Inferior parietal cortex (tissue), 1 donor: Measurements from ENCODE around the gene RSRC2.
"Not testable (repeated sequence)": the region's sequence is repeated elsewhere in the genome, so short reads cannot be mapped to it uniquely, and the experiment has no call there.

Experiments
- DNase-seq: peaks from one replicate; pipeline ENCODE4 v3.0.0-alpha.2; 2016; ENCODE audit errors: extremely low spot score

Gene RSRC2, protein sequence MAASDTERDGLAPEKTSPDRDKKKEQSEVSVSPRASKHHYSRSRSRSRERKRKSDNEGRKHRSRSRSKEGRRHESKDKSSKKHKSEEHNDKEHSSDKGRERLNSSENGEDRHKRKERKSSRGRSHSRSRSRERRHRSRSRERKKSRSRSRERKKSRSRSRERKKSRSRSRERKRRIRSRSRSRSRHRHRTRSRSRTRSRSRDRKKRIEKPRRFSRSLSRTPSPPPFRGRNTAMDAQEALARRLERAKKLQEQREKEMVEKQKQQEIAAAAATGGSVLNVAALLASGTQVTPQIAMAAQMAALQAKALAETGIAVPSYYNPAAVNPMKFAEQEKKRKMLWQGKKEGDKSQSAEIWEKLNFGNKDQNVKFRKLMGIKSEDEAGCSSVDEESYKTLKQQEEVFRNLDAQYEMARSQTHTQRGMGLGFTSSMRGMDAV

DNA sequence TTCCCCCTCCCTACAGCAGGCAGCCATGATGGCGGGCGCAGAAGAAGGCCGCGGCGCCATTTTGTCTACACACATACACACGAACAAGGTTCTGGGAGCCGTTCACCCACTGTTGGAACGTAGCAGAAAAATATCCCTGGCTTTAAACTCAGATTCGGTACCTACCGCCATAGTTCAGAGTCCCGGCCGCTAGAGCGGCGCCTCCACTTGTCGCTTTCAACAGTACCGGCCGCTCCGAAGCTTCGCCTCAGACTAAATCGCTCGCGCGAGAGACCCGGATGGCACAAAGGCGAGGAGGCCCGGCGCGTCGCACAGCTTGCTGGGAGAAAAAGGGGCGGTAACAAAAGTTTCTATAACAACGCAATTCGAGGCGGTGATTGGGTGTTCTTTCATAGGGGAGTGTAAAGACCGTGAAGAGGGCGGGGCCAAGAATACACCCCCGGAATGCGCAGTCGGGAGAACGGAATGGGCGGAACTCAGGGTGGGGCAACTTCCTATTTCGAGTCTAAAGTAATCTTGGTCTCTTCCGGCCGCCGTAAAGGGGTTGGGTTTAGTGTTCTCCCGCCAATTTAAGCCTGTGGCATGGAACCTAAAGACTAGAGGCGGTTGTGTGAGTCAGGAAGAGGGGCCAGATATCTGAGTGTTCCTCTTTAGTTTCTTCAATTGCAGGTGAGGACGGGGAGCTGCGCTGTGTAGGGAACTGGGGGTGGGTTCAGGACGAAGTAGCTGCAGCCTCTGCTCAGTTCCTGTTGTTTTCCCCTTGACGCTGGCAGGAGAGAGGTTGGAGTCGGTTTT lies at the start of gene RSRC2, which contains the start of gene KNTC1:
RSRC2 (minus strand) TSS at position 254 of the 795 bp plus-strand sequence; CDS start at position 171, 83 bp downstream.
KNTC1 (plus strand) TSS at position 567 of the 795 bp plus-strand sequence. CDS start 2,815 bp downstream, outside the sequence.
- DNase-seq = peak; percentile 100

DNA sequence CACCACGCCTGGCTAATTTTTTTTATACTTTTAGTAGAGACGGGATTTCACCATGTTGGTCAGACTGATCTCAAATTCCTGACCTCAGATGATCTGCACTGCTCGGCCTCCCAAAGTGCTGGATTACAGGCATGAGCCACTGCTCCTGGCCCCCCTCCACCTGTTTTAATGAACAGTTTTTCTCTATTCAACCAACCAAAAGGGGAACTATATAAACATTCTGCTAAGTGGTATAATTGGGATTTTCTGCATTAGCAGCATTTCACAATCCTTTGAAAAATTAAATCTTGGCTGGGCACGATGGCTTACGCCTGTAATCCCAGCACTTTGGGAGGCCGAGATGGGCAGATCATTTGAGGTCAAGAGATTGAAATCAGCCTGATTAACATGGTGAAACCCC lies 45.1 kb upstream of the RSRC2 start:
- DNase-seq = no peak

DNA sequence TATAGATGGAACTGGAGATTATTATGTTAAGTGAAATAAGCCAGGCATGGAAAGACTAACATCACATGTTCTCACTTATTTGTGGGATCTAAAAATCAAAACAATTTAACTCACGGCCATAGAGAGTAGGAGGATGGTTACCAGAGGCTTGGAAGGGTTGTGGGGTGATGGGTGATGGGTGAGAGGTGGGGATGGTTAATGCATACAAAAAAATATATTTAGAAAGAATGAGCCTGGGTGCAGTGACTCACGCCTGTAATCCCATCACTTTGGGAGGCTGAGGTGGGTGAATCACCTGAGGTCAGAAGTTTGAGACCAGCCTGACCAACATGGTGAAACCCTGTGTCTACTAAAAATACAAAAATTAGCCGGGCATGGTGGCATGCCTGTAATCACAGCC lies 43.3 kb upstream of the RSRC2 start:
- not testable (repeated sequence) for DNase-seq

DNA sequence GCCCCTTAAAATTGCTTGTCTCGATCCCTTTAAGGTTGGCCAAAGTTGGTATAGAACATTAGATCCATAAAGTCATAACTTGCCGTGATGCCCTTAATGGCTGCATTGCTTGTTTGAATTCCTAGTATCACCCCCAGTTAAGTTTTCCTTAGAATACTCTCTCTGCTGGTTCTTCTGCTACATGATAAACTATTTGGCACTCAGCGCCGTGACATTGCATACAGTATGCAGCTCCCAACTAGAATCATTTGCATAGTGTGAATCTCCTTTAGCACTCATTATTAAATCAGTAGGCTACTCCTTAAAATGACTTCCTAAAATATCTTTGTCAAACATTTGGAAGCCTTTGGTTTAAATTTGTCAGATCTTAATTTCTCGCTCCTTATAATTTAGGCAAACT lies 42.6 kb upstream of the RSRC2 start:
- DNase-seq = no peak

DNA sequence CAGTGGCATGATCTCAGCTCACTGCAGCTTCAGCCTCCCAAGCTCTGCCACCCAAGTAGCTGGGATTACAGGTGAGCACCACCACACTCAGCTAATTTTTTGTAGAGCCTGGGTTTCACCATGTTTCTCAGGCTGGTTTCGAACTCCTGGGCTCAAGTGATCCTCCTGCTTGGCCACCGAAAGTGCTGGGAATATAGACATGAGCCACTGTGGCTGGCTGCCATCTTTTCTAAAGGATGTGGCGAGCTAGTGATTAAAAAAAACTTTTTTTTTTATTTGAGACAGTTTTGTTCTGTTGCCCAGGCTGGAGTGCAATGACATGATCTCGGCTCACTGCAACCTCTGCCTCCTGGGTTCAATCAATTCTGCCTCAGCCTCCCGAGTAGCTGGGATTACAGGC lies 40.1 kb upstream of the RSRC2 start:
- not testable (repeated sequence) for DNase-seq

DNA sequence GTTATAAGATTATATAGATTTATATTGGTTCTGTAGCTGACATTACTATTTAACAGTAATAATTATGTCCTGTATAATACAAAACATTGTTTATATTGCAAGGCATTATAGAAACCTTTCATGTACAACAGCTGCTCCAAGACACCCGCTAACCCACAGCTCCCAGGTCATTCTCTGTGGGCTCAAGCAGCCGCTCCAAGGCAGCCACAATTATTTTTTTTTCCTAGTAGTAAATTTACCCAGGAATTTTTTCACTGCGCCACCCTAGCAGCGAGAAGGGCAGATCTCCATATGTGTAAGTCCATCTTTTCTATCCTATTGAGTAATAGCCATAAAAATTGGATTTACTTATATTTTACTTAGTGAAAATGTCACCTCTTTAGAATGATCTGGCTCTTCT lies 36.6 kb upstream of the RSRC2 start:
- DNase-seq = no peak

DNA sequence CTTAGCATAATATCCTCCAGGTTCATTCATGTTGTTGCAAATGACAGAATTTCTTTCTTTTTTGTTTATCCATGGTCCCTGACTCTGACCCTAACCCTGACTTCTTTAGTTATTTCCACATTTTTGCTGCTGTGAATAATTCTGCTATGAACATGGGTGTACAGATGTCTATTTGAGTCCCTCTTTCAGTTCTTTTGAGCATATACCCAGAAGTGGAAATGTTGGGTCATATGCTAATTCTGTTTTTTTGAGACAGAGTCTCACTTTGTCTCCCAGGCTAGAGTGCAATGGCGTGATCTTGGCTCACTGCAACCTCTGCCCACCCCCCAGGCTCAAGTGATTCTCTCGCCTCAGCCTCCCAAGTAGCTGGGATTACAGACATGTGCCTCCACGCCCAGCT lies 33.4 kb upstream of the RSRC2 start:
- DNase-seq = no peak

DNA sequence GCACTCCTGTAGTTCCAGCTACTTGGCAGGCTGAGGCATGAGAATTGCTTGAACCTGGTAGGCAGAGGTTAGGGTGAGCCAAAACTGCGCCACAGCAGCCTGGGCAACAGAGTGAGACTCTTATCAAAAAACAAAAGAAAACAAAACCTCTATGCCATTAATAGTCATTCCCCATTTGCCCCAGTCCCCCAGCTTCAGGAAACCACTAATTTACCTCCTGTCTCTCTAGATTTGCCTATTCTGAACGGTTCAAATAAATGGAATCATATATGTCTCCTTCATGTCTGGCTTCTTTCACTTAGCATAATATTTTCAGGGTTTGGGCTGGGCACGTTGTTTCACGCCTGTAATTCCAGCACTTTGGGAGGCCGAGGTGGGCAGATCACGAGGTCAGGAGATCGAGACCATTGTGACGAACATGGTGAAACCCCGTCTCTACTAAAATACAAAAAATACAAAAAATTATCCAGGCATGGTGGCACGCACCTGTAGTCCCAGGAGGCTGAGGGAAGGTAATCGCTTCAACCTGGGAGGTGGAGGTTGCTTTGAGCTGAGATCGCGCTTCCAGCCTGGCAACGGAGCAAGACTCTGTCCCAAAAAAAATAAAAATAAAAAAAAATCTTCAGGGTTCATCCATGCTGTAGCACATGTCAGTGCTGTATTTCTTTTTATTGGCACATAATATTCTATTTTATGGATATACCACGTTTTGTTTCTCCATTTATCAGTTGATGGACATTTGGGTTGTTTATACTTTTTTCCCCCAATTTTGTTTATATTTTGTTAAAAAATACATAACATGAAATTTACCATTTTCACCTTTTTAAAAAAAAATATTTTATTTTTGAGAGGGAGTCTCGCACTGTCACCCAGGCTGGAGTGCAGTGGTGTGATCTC lies 32.3 kb upstream of the RSRC2 start:
- DNase-seq = no peak

DNA sequence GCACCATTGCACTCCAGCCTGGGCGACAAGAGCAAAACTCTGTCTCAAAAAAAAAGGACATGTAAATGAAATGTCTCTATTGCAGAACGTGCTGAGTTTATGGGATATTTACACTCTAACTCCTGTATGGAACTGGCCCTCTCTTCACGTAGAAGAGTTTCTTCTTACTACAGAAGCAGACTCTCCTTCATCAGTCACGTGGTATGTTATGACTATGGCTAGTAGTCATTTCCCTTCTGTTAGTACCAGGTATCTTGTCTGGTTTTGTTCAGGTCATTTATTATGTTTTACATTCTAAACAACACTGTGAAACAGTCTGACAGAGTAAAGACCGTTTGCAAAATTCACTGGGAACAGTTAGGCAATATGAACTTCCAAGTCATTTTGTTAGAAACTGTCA lies 20.6 kb upstream of the RSRC2 start:
- no peak for DNase-seq

DNA sequence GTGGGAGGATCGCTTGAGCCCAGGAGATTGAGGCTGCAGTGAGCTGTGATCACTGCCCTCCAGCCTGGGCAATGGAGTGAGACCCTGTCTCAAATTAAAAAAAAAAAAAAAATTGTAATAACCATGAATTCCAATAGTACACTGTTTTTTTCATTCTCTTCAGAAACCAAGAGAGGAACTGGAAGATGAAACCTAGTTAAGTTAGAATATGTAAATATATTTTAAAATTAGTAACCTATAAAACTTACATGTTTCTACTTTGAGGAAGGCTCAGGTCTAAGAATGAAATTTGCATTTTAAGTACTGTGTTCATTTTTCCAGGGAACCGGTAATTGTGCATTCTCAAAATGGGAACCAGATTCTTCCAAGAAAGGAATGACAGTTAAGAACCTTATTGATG lies 19.1 kb upstream of the RSRC2 start:
- DNase-seq = no peak

DNA sequence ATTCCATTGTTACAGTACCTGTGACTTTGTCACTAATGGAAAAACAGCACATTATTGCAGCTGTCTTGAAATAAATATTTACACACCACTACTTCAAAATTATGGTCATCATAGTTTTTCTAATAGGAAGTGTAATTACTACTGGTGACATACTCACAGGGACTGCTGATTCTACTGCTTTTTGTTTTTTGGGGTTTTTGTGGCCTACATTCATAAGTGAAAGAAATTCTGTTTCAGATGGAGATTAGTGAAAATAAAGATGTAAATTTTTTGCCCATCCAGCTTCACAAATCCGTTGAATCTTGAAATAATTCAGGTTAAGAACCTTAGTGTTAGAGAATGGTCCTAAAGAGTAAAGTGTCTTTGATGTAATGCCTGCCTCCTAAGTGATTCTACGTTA lies 17.8 kb upstream of the RSRC2 start:
- DNase-seq = no peak

DNA sequence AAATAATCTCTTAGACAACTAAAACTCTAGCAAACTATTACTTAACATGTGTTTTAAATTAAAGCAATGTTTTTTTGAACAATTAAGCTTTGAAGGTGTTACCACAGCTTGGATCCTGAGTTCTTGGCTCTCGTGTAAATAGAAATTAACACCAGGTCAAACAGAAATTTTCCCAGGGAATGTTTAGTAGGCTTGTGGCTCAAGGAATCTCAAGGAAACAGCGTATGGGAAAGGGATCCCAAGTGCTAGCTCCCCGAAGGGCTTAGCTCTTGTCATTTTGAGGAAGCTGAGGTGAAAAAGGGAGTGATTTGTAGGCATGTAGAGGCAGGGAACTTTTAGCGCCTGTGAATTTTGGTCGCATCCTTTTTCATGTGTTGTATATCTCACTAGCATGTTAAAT lies 11.8 kb upstream of the RSRC2 start:
- no peak for DNase-seq

DNA sequence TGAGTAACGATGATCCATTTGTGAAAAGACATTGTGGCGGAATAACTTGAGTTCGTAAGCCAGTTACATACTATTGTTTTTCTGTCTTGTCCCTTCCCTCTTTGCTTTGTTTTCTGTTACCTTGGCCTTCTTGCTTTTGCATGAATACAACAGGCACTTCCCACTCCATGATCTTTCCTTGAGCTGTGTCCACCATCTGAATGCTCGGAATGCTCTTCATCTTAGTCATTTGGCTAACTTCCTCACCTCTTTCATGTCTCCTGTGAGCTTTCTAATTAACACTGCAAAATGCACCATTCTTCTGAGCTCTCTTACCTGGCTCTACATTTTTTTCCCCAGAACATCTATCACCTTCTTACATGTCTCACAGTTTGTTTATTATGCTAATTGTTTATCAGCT lies 10.3 kb upstream of the RSRC2 start:
- no peak for DNase-seq

DNA sequence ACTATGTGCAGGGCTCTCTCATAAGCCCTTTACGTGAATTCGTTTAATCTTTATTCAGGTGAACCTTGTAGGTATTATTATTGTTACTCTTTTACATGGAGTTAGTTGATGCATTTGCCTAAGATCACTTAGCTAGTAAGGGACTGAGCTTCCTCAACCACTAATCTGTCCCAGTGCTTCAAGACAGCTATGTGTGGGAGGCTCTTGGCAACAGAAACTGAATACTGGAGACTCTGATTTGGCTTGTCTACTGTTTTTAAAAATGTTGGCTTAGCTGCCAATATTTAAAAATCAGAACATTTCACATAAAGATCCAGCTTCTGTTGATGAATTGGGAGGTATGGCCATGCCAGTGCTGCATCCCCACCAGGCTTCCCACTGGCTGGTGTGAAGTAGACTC lies 7.1 kb upstream of the RSRC2 start:
- DNase-seq = peak; percentile 28

DNA sequence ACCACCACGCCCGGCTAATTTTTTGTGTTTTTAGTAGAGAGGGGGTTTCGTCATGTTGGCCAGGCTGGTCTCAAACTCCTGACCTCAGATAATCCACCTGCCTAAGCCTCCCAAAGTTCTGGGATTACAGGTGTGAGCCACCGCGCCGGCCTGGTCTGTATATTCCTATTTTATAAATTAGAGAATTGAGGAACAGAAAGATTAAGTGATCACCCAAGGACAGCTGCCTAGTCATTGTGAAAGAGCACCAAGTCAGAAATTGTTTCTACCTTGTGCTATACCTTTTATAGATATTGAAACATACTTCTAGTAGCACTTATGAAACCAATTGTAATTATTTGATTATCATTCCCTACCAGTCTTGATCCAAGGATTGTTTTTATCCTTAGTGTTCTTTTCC lies 2.3 kb upstream of the RSRC2 start:
- DNase-seq = no peak

DNA sequence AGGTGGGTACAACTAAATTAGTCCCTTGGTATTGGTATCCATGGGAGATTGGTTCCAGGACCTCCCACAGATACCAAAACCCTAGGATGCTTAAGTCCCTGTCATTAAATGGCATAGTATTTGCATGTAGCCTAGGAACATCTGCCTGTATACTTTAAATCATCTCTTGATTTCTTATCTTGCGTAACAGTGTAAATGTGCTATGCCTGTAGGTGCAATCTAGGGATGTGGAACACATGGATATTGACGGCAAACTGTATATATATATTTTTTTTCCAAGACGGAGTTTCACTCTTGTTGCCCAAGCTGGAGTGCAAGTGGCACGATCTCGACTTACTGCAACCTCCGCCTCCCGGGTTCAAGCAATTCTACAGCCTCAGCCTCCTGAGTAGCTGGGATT lies 1.8 kb upstream of the RSRC2 start:
- no peak for DNase-seq

DNA sequence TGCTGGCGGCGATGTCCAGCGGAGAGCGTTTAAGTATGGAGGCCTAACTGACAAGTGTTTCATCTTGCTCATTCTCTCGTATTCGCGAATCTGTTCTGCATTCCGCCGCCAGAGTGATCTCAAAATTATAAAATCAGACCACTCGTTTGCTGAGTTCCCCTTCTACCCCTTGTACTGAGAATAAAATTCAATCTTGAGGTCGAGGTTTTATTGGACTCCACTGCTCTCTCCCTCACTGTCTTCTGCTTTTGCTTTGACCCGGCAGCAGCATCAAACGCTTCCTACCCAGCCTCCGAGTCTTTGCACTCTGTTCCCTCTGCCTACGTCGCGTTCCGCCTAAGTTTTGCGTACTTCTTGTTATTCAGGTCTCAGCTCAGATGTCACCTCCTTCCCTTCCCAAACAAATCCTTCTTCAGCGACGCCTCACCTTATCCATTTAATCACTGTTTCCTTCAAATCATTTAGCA lies 775 bp upstream of the RSRC2 start:
- DNase-seq = peak; percentile 9

DNA sequence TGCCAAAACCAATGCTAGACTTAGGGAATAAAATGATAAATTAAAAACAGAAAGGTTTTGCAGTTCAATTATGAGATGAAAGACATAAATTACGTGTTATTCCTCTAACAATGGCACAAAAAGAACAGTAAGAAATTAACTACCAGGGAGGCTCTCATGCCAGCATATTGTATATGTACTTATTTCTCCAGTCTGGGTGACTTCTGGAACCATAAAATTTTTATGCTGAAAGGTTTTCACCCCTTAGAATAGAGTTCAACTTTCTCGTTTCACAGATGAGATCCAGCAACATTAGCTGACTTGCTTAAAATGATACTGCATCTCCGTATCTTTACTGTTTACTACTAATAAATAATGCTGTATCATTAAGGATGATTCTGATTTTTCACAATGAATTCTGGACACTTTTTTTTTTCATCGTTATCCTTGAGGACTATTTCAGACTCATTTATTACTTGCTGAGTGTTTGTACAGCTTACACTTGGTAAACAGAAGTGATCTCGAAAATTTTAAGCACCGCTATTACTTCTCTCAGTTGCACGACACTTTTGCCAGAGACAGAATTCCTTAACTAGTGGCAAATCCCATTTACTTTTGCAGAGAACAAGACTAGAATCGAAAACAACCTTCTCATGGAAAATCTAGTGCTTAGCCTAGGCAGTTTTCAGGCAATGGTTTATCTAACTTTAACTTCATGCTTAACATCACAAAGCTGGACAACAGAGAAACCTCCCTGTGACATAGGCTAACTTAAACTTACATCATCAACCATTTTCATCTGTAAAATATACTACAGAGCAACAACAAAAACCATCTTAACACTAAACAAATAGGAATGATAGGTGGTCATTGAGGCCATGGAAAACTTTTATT lies 2.7 kb downstream of the RSRC2 start:
- no peak for DNase-seq

DNA sequence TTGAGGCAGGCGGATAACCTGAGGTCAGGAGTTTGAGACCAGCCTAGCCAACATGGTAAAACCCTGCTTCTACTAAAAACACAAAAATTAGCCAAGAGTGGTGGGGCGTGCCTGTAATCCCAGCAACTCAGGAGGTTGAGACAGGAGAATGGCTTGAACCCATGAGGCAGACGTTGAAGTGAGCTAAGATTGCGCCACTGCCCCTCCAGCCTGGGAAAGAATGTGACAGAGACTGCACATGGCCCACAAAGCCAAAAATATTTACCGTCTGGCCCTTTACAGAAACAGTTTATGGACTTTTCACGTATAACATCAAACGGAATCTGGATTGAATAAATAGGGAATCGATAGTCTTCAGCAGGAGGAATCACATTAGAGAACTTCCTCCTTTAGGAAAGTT lies 3.5 kb downstream of the RSRC2 start:
- no peak for DNase-seq

DNA sequence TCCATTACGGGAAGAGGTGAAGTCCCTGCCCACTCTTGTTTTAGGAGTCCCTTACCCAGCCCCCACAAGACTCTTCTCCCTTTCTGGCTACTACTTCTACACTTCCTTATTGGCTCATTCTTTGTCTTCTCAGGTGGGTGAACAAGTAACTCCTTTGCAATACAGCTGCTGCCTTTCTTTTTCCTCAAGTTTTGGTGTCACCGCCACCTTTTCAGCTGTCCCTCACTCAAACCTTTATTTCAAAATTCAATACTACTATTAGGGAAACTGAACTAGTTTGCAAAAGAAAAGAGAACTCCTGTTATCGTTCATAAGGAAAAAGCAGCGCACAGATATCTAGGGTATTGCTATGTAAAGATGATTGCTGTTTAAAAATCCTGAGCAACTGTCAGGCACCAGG lies 6.1 kb downstream of the RSRC2 start:
- no peak for DNase-seq

DNA sequence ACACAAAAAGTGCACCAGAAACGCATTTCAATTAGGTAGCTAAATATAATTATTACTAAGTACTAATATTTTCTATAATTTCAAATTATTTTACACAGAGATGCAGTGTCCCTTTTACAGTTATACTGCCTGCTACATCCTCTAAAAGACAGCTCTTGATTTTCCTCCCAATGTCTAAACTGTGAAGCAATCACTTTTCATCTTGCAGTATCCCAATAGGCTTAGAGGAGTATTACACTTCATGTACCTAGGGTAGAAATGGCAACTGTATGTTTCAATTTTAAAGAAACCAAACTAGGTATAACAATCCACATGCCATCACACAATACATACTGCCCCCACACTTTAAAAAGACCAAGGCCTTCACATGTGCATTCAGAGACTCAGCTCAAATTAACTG lies 7.3 kb downstream of the RSRC2 start:
- no peak for DNase-seq
